DND-41 (cell line): ENCODE data around the gene SEMA4A.

Experiments used
- ATAC-seq: fragments of 200-7000 bp; cut with Tn5 transposase; 3 replicates; pipeline ENCODE4 v1.9.1; 2021; ENCODE audit warnings: low read depth; ENCODE audit not compliant: insufficient read depth
- DNase-seq: peaks from one replicate; pipeline ENCODE4 v3.0.0-alpha.2; 2020
- H2AFZ ChIP-seq: 2 replicates; pipeline ENCODE4 v1.6.0; 2012; ENCODE audit warnings: low read depth, low read length
- H3K27ac ChIP-seq: 2 replicates; pipeline ENCODE4 v1.5.1; 2012; ENCODE audit warnings: low read length, inconsistent platforms
- H3K27me3 ChIP-seq: fragments of 200-600 bp; sonication (generic); 2 replicates; pipeline ENCODE4 v1.6.0; 2012; ENCODE audit warnings: low read length, mild to moderate bottlenecking, inconsistent platforms; ENCODE audit not compliant: insufficient read depth, poor library complexity
- H3K36me3 ChIP-seq: 2 replicates; pipeline ENCODE4 v1.5.1; 2012; ENCODE audit warnings: low read length, inconsistent platforms; ENCODE audit not compliant: insufficient read depth
- H3K4me1 ChIP-seq: 2 replicates; pipeline ENCODE4 v1.5.1; 2012; ENCODE audit warnings: mild to moderate bottlenecking, low read length; ENCODE audit not compliant: insufficient read depth
- H3K4me2 ChIP-seq: 2 replicates; pipeline ENCODE4 v1.6.0; 2012; ENCODE audit warnings: mild to moderate bottlenecking, moderate library complexity, low read length, inconsistent platforms; ENCODE audit not compliant: insufficient read depth
- H3K4me3 ChIP-seq, 2 experiments: fragments of 200-600 bp in 1 of 2; shearing (Covaris generic) in 1 of 2; 2 replicates each; pipeline ENCODE4 v1.5.1; 2012 to 2016; ENCODE audit warnings: inconsistent platforms in 2 of 2, low read length in 2 of 2, mild to moderate bottlenecking in 2 of 2, low read depth in 1 of 2, moderate library complexity in 1 of 2
- H3K79me2 ChIP-seq: 2 replicates; pipeline ENCODE4 v1.6.0; 2012; ENCODE audit warnings: low read length, inconsistent platforms; ENCODE audit not compliant: insufficient read depth
- H3K9ac ChIP-seq: 2 replicates; pipeline ENCODE4 v1.6.0; 2012; ENCODE audit warnings: low read depth, mild to moderate bottlenecking, inconsistent platforms, low read length, moderate library complexity
- H3K9me3 ChIP-seq: 2 replicates; pipeline ENCODE4 v1.5.1; 2012; ENCODE audit warnings: low read length, moderate library complexity, mild to moderate bottlenecking, inconsistent platforms; ENCODE audit not compliant: insufficient read depth, severe bottlenecking
- H4K20me1 ChIP-seq: 2 replicates; pipeline ENCODE4 v1.6.0; 2012; ENCODE audit warnings: low read length; ENCODE audit not compliant: insufficient read depth
- CTCF ChIP-seq: IDR thresholded peaks from 2 replicates; pipeline ENCODE4 v1.5.1; 2012; ENCODE audit warnings: borderline replicate concordance, low read length, moderate library complexity, mild to moderate bottlenecking; ENCODE audit not compliant: poor library complexity, severe bottlenecking; ENCODE audit errors: extremely low read depth
- EZH2 ChIP-seq: IDR thresholded peaks from 3 replicates; pipeline ENCODE4 v1.6.1; 2012; ENCODE audit warnings: borderline replicate concordance, low read depth, mild to moderate bottlenecking, moderate library complexity, low read length, inconsistent platforms; ENCODE audit not compliant: severe bottlenecking

SEMA4A gene

GRCh38 chr1:156129687-156130577 is 23.5 kb upstream of the SEMA4A start:
- Histone ChIP-seq H3K4me3 (no peak overlapping the region), H3K9ac (no peak overlapping the region), H2AFZ (no peak overlapping the region), H3K36me3 (no peaks in the 10 kb centered on the region), H3K4me1 (peaks cover 23% of the 10 kb centered on the region), H3K4me2 (no peak overlapping the region), H3K27me3 (no peaks in the 10 kb centered on the region), H3K9me3 (no peaks in the 10 kb centered on the region), H3K79me2 (no peaks in the 10 kb centered on the region), H4K20me1 (peaks cover 24% of the 10 kb centered on the region), H3K27ac (no peak overlapping the region)
- peak; percentile 74 for DNase-seq
- ATAC-seq: peak; percentile 49
- TF ChIP-seq CTCF (peak; percentile 99), EZH2 (no peak)

GRCh38 chr1:156130578-156130942 is 22.8 kb upstream of the SEMA4A start:
- Histone ChIP-seq H3K9me3 (no peaks in the 10 kb centered on the region), H3K79me2 (no peaks in the 10 kb centered on the region), H2AFZ (no peak overlapping the region)

GRCh38 chr1:156134716-156135435 is 18.5 kb upstream of the SEMA4A start:
- TF ChIP-seq EZH2: no peak
- TF ChIP-seq CTCF: no peak
- no peaks in the 10 kb centered on the region for H3K9me3 ChIP-seq
- no peaks in the 10 kb centered on the region for H3K27me3 ChIP-seq
- H3K4me3 ChIP-seq: no peak overlapping the region
- H3K27ac ChIP-seq: no peak overlapping the region
- H4K20me1 ChIP-seq: peaks cover 4% of the 10 kb centered on the region; the same call in 1 of the 2 replicates
- no peak overlapping the region for H3K4me2 ChIP-seq
- DNase-seq (no peak), ATAC-seq (no peak)
- no peaks in the 10 kb centered on the region for H3K36me3 ChIP-seq
- H2AFZ ChIP-seq: no peak overlapping the region
- no peaks in the 10 kb centered on the region for H3K79me2 ChIP-seq
- no peak overlapping the region for H3K9ac ChIP-seq
- H3K4me1 ChIP-seq: no peaks in the 10 kb centered on the region

More at GRCh38 chr1:156130578-156130942, 22.8 kb upstream of the SEMA4A start:
- no peak overlapping the region for H3K9ac ChIP-seq
- no peak overlapping the region for H3K27ac ChIP-seq
- H3K4me3 ChIP-seq: no peak overlapping the region
- no peak for DNase-seq
- TF ChIP-seq CTCF (no peak), EZH2 (no peak)
- no peaks in the 10 kb centered on the region for H3K27me3 ChIP-seq
- H4K20me1 ChIP-seq: peaks cover 21% of the 10 kb centered on the region
- no peak for ATAC-seq
- H3K36me3 ChIP-seq: no peaks in the 10 kb centered on the region
- no peak overlapping the region for H3K4me2 ChIP-seq
- peaks cover 23% of the 10 kb centered on the region for H3K4me1 ChIP-seq
